ENCODE measurements around the gene PIM2. TPM values are rescaled to one million over a fixed set of nuclear protein-coding genes. Genes with fewer than 3 reads are reported as not detected.

PIM2 gene
- polyA plus RNA-seq, 1 donor, result 2.1 TPM

GRCh38 chrX:48935301-48935670, 16.5 kb upstream of the PIM2 start:
- no peak for DNase-seq

GRCh38 chrX:48934581-48935300, 15.9 kb upstream of the PIM2 start:
- no peak for DNase-seq

DNA sequence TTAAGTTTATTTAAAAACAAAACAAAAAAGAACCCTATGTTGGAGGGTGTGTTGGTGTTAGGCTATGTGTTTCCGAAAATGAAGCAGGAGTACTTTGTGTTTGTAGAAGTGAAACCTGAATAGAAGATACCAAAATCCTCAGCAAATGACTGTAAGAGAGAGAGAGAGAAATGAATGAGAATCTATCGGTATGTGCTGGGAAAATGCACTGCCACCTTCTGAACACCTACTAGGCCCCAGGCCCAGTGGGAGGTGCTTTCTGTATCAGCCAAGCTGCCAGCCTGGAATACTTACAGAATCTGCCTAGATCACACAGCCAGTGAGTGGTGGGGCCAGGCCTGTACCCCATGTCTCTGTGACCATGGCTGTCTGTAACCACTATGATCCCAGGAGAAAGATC, 14.9 kb upstream of the PIM2 start:
- no peak for DNase-seq

DNA sequence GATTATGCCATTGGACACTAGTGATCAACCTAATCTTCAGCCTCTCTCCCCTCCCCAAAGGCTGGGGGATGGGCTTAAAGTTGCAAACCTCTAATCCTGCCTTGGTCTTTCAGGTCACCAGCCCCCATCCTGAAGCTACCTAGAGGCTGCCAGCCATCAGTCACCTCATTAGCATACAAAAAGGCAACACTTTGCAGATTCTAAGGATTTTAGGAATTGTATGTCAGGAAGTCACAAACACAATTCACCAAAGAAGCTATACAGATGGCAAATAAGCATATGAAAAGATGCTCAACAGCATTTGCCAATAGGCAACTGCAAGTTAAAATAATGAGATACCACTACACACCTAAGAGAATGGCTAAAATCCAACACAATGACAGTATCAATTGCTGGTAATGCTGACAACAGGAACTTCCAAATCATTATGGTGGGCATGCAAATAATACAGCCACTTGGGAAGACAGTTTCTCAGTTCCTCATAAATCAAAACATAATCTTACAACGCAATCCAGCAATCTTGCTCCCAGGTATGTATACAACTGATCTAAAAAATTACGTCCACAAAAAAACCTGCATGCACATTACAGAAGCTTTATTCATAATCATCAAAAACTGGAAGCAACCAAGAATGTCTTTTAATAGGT, 9.0 kb upstream of the PIM2 start:
- DNase-seq, result no peak

DNA sequence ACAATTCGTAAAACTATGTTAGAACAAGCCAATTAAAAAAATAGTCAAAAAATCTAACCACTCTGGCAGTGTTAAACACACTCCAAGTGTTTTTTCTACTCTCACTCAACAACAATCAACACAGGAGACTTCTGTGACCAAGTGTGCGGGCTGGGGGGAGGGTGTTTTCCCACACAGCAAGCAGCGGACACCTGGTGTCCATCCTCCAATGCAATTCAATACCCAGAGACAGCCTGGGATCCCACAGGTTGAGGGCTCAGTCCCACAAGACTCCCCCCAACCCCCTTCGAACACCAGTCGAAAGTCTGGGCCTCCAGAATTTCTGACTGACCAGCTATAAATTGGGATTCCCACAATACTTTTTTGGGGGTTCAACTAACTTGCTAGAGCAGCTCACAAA, 8.3 kb upstream of the PIM2 start:
- DNase-seq, result no peak

DNA sequence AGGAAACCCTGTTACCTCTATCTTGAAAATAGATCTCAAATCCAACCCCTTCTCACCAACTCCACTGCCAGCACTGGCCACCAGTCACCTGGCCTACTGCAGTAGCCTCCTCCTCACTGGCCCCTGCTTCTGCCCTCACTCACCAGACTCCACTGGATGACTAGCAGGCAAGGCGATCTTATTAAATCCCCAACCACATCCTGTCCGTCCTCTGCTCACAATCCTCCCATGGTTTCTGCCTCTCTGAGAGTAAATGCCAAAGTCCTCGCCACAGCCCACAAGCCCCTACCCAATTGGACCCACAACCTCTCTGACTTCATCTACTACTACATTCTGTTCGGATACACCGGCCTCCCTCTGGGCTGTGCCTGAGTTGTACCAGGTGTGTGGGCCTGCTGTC, 5.4 kb upstream of the PIM2 start:
- no peak for DNase-seq

DNA sequence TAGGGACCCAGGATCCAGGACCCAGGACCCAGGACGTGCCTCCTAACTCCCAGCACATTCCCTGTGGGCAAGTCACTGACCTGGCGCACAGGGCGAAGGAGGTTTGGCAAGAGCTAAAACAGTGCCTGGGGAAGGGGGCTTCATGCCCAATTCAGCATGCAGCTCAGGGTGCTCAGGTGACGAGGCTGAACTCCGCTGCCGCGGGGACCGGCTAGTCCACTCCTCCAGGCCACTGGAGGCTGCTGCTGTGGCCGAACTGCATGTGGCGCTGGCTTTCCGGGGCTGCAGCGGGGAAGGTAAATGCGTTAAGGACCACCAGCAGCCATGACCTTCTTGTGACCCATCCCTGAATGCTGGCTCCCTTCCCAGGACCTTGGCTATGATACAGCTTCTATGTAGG, 4.9 kb upstream of the PIM2 start:
- no peak for DNase-seq

- DNase-seq, result no peak
Measured at GRCh38 chrX:48920718-48921104, 1.9 kb upstream of the PIM2 start.

- DNase-seq, result no peak
Measured at GRCh38 chrX:48919947-48920717, 1.3 kb upstream of the PIM2 start.

DNA sequence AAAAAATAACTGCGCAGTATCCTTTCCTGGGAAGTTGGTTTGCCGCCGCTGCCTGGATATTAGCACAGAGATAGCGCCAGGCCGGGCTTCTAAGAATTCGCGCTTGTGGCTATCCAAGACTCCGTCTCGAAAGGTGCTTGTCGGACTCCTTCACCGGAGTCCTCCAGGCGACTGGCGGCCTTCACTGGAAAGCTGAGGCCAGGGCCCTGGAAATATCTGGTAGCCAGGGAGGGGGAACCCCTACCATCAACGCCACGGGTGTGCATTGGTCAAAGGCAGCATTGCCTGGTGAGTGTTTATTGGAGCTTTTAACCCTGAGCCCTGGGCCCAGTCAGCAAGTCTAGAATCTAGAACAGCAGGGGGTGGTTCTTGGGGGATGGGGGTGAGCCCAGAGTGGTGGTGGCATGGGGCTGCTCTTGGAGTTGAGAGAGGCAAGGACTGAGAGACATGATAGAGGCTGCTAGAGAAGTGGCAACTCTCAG, 577 bp upstream of the PIM2 start:
- no peak for DNase-seq

GRCh38 chrX:48918301-48918642, 552 bp downstream of the PIM2 start:
- DNase-seq, result no peak

- peak; percentile 85 for DNase-seq
Measured at GRCh38 chrX:48917139-48918001, 1.5 kb downstream of the PIM2 start.

DNA sequence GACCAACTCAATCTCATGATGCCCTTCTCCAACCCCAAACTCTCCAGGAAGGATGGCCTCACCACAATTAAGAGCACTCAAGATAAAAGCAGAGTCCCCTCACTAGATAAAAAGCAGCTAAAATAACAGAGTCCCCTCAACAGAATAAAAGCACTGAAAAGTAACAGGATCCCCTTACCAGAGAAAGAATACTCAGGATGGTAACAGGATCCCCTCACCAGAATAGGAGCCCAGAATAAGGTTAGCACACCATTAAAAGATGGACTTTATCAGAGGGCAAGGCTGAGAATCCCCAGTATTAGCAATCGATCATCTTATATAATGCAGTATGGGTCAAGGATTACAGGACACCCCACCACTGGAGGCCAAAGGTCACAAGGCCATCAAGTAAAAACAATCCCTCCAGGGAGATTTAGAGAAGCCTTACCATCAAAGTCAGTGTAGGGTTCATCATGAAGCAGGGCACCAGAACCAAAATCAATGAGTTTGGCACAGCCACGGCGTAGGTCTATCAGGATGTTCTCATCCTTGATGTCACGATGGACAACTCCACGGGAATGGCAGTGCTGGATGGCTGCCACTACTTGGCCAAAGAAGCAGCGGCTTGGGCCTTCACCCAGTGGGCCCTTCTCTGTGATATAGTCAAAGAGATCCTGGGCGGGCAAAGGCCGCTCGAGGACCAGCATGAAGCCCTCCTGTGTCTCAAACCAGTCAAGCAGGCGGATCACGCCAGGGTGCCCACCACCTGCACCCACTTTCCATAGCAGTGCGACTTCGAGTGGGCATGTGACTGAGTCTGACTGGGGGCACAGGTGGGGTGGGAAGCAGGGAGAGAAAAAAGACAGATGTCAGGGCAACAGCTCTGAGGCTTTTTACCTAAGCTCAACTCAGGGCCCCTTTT, 4.0 kb downstream of the PIM2 start:
- DNase-seq, result no peak

- no peak for DNase-seq
Measured at GRCh38 chrX:48913605-48914366, 5.0 kb downstream of the PIM2 start.

- peak; percentile 79 for DNase-seq
Measured at GRCh38 chrX:48911412-48912182, 7.2 kb downstream of the PIM2 start, which contains the start of gene SLC35A2. TSS of gene SLC35A2 (minus strand) at chrX:48911646. CDS start at chrX:48911636, 10 bp downstream.

GRCh38 chrX:48910926-48911411, 7.9 kb downstream of the PIM2 start:
- no peak for DNase-seq

DNA sequence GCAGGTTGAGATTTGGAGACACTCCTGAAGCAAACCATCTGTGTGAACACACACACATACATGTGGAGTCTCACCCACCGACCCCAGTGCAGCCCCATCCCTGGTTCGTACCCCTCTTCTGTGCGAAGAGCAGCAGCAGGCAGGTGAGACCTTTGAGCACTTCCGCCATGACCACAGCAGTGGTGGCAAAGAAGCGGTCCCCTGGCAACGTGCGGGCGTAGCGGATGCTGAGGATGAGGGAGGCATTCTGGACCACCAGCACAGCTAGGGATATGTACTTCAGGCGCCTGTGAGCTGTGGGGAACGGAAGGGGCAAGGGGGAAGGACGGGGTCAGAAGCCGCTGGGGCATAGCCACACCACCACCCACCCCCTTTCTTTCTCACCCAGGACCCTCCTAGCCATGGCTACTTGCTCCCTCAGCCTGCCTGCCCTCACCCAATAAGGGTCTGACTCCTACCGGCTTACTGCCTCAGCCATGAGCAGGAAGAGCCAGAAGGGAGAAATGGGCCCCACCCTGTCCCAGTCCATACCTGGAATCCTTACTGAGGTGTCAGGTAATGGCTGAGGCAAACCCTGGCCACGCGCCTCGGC, 9.0 kb downstream of the PIM2 start:
- no peak for DNase-seq

DNA sequence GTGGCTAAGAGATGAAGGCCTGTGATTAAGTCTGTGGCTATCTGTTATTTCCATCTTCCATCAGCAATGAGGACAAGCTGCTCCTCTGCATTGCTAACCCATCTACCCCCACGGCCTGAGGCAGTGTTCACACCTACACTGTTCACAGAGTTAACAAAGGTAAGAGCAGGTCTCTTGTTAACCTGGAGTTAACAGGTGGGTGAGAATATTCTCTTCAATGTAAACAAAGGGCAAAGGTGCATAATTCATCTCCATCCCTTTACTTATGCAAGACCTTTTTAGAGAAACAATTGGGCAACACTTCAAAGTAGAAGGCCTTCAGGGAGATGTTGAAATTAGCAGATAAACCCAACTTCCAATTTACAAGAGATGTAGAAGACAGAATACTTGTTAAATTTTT, 10.2 kb downstream of the PIM2 start:
- DNase-seq, result no peak

- no peak for DNase-seq
Measured at GRCh38 chrX:48905090-48905790, 13.6 kb downstream of the PIM2 start.
